ENCODE data around the gene IL19. TPM values are rescaled to one million over a fixed set of nuclear protein-coding genes. Genes with fewer than 3 reads are reported as not detected.

Gene IL19
- total and polyA plus RNA-seq, 9 of the 15 experiments (the other 6 are each of a cell fraction or from before 2014, with no cell fraction given) = not detected

- in situ Hi-C loops (cut with MboI) = no loop called here
- no peak for FAIRE-seq
- Histone ChIP-seq H3K9me1 (ENCODE audit: control insufficient read depth, insufficient read depth, low read length) (no peaks in the 10 kb centered on the region), H3K9ac (ENCODE audit: insufficient read depth in 1 of 2, low read depth in 2 of 2, low read length in 2 of 2) (no peak overlapping the region), H3K36me3 (ENCODE audit: control insufficient read depth, insufficient read depth, low read length) (no peaks in the 10 kb centered on the region), H3K4me3 (no peak overlapping the region), H3K79me2 (ENCODE audit: control insufficient read depth, insufficient read depth, low read length) (no peaks in the 10 kb centered on the region), H3K27ac (ENCODE audit: extremely low read depth, low read depth, low read length) (no peak overlapping the region), H3K4me1 (replicated peaks in 1 of 2; ENCODE audit: control insufficient read depth in 2 of 2, insufficient read depth in 2 of 2, low read length in 2 of 2) (peaks cover 6 to 33% of the 10 kb centered on the region in 2 experiments), H3K9me3 (replicated peaks; ENCODE audit: control insufficient read depth, insufficient read depth, low read depth, low read length) (no peaks in the 10 kb centered on the region), H3K27me3 (ENCODE audit: control insufficient read depth in 2 of 2, insufficient read depth in 2 of 2, low read length in 2 of 2) (peaks cover 18 to 49% of the 10 kb centered on the region in 2 experiments; a peak in 4 of 5 replicates), H3K4me2 (ENCODE audit: insufficient read depth, low read length) (no peak overlapping the region), H2AFZ (ENCODE audit: low read depth, low read length) (no peak overlapping the region), H4K20me1 (replicated peaks; ENCODE audit: control insufficient read depth, insufficient read depth, low read length) (no peaks in the 10 kb centered on the region)
- ChIA-PET CTCF (ENCODE audit: low intra/inter-chr PET ratio) (no interaction called here), POLR2A (interaction anchor here (0.5 to 1.6 kb wide), 4 partner anchors 8 to 97 kb away, joined by 3 to 5 read pairs (median 4); no protein-coding TSS in a partner anchor)
- BruUV-seq (replicated peaks) = no TSS peak
- 31% methylated on average over 7 of the region's 7 CpGs for WGBS (ENCODE audit: insufficient coverage, low coverage, missing lambda C conversion rate)
- ATAC-seq = no peak
- no peak for DNase-seq (ENCODE audit: extremely low read depth in 1 of 4, low spot score in 3 of 4)
- intact Hi-C loops (cut with micrococcal nuclease) = no loop called here
- TF ChIP-seq ZBTB9 (CRISPR knock-in tag; IDR thresholded peaks at IDR 0.05) (no peak), AFF1 (IDR thresholded peaks at IDR 0.05; ENCODE audit: low read depth in 1 of 2, partially characterized antibody in 2 of 2) (no peak), DLX4 (CRISPR knock-in tag; IDR thresholded peaks at IDR 0.05) (no peak), NR1H2 (CRISPR knock-in tag; IDR thresholded peaks at IDR 0.05) (no peak), FOXA3 (CRISPR knock-in tag; conservative IDR thresholded peaks at IDR 0.05 in 1 of 2, IDR thresholded peaks at IDR 0.05 in 1 of 2) (no peak), THAP7 (CRISPR knock-in tag; IDR thresholded peaks at IDR 0.05) (no peak)
These were observed 1.3 kb upstream of the IL19 start for GRCh38 chr1:206769304-206769731.

All from K562 (cell line).